Immature natural killer cell (primary cell): ENCODE data around the gene ERP27. TPM values are rescaled to one million over a fixed set of nuclear protein-coding genes. Genes with fewer than 3 reads are reported as not detected.

Experiments
- DNase-seq, 3 donors: peaks; one replicate each; pipeline ENCODE4 v3.0.0; 2022; ENCODE audit warnings: mixed read lengths in 1 of 3
- H3K27ac Mint-ChIP-seq, 6 donors: one replicate each; pipeline ENCODE4 v1.8.0; 2020; ENCODE audit warnings: mixed read lengths in 6 of 6, mild to moderate bottlenecking in 5 of 6, inconsistent platforms in 4 of 6, moderate library complexity in 3 of 6
- H3K27me3 Mint-ChIP-seq, 3 donors: one replicate each; pipeline ENCODE4 v1.8.0; 2020 to 2021; ENCODE audit warnings: low read depth in 3 of 3, mild to moderate bottlenecking in 3 of 3, mixed read lengths in 3 of 3, moderate library complexity in 3 of 3, inconsistent platforms in 1 of 3
- H3K36me3 Mint-ChIP-seq, 3 donors: one replicate each; pipeline ENCODE4 v1.8.0; 2020; ENCODE audit warnings: mixed read lengths in 3 of 3, inconsistent platforms in 2 of 3, mild to moderate bottlenecking in 2 of 3
- H3K4me1 Mint-ChIP-seq, 2 donors: one replicate each; pipeline ENCODE4 v1.8.0; 2020; ENCODE audit warnings: inconsistent platforms in 2 of 2, mild to moderate bottlenecking in 2 of 2, mixed read lengths in 2 of 2, moderate library complexity in 1 of 2
- H3K4me3 Mint-ChIP-seq, 5 donors: one replicate each; pipeline ENCODE4 v1.8.0; 2020; ENCODE audit warnings: mild to moderate bottlenecking in 5 of 5, mixed read lengths in 5 of 5, inconsistent platforms in 3 of 5, moderate library complexity in 3 of 5
- H3K9me3 Mint-ChIP-seq, 6 donors: one replicate each; pipeline ENCODE4 v1.8.0; 2020; ENCODE audit warnings: mild to moderate bottlenecking in 6 of 6, mixed read lengths in 6 of 6, inconsistent platforms in 4 of 6, moderate library complexity in 3 of 6
- polyA plus RNA-seq, 3 donors: library from polyadenylated mRNA; unstranded; fragments of 300-500 nt; fragmentation: Illumina TruSeq; gene quantifications; one replicate each; pipeline ENCODE4 v1.2.3, GENCODE V29; 2021

Gene ERP27
- polyA plus RNA-seq, 3 donors from 2014 or later, result 2.5 to 3.8 (median 3.8) TPM

DNA sequence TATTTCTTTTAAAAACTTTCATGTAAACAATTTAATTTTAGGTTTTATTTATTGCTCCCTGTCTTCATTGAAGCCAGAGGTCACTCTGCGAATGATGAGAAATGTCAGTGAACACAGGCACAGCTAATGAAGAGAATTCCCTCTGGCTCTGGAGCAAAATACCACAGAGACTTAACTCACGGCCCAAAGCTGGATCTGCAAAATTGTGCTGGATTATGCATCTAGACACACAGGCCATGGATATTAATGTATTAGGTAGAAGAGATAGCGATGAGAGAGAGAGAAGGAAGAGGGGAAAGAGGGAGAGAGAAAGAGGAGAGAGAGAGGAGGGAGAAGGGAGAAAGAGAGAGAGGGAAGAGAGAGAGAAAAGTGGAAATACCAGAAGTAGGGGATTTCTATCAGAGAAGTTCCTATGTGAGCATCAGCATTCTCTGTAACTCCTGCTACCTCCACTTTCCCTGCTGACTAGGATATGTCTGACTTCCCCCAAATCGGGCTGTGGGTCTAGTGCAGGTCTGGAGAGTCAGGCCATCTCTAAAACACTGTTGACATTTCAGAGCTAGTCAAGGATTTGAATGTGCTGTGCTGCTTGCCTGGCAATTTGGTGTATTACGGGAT is 19.3 kb upstream of the ERP27 start:
- peaks cover 5 to 19% (median 14%) of the 10 kb centered on the region in 3 donors for H3K27me3 Mint-ChIP-seq
- peak overlapping the region; percentile 98 to 100 (median 100) for H3K4me3 Mint-ChIP-seq

DNA sequence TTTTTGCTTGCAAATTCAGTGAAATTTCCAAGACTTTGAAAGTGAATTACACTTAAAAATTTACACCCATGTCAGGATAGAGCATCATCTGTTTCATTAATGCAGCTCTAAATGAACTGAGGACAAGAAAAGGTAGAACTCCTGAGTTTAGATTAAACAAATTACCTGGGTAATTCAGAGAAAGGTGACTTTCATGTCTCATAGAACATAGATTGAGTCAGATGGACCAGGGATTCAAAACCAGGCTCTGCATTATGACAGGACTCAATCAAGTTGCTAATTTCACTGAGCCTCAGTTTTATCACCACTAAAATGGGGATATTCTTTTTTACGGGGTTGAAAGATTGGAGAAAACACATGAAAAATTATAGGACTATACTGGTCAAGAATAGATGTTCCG is 18.6 kb upstream of the ERP27 start:
- Mint-ChIP-seq H3K4me1 (peaks cover 87 to 96% of the 10 kb centered on the region in 2 donors), H3K4me3 (peak overlapping the region; percentile 98 to 100 (median 100)), H3K9me3 (peaks cover 0 to 2% (median 0%) of the 10 kb centered on the region in 6 donors), H3K27ac (peak overlapping the region; percentile 94 to 100 (median 98)), H3K27me3 (peaks cover 5 to 21% (median 14%) of the 10 kb centered on the region in 3 donors), H3K36me3 (peaks cover 8 to 24% (median 16%) of the 10 kb centered on the region in 3 donors)
- DNase-seq, result no peak

More for the DNA sequence above, 19.3 kb upstream of the ERP27 start:
- DNase-seq, result no peak
- H3K4me1 Mint-ChIP-seq, result peaks cover 85 to 96% of the 10 kb centered on the region in 2 donors
- peaks cover 0 to 2% (median 0%) of the 10 kb centered on the region in 6 donors for H3K9me3 Mint-ChIP-seq
- H3K36me3 Mint-ChIP-seq, result peaks cover 8 to 20% (median 13%) of the 10 kb centered on the region in 3 donors
- H3K27ac Mint-ChIP-seq, result peak overlapping the region; percentile 94 to 100 (median 98)

DNA sequence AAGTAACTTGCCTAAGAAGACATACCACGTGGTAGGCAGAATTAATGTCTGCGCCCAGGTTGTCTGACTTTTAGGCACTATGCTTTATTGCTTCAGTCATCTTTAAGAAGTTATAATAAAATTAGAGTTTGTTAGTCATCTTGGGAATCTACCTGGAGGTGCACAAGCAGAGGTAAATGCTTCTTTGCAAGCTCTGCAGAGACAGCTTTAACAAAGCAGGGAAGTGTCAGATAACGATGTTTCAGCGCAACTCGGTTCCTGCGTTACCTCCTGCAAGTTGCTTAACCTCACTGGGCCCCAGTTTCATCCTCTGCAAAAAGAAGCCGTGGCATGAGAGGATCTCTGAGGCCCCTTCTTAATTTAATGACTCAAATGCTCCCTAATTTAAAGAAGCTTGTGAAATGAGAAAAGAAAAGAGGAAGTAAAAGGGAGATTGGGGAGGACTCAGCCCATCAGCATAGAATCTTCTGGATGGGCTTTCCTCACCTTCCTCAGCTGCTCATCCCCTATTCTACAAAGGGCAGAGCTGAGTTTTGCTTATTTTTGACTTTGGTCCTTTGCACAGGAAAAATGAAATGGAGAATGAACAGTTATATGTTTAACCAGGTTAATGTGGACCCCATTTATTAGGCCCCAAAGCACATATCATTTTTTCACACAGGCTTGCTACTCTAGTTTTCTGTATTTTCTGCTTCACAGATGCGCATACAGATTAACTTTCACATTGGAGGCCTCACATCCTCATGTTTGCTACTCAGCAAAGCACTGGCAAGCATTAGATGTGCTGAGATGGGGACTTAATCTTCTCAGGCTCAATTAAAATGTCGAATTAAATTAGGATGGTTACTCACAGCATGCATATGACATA is 17.9 kb upstream of the ERP27 start:
- peak in 1 of 3 donors; percentile 33 for DNase-seq
- H3K9me3 Mint-ChIP-seq, result peaks cover 0 to under 1% (median 0%) of the 10 kb centered on the region in 6 donors
- H3K4me1 Mint-ChIP-seq, result peaks cover 88 to 97% of the 10 kb centered on the region in 2 donors
- H3K36me3 Mint-ChIP-seq, result peaks cover 8 to 24% (median 16%) of the 10 kb centered on the region in 3 donors
- H3K27me3 Mint-ChIP-seq, result peaks cover 4 to 20% (median 17%) of the 10 kb centered on the region in 3 donors
- peak overlapping the region; percentile 98 to 100 (median 100) for H3K4me3 Mint-ChIP-seq
- H3K27ac Mint-ChIP-seq, result peak overlapping the region; percentile 94 to 100 (median 98)

DNA sequence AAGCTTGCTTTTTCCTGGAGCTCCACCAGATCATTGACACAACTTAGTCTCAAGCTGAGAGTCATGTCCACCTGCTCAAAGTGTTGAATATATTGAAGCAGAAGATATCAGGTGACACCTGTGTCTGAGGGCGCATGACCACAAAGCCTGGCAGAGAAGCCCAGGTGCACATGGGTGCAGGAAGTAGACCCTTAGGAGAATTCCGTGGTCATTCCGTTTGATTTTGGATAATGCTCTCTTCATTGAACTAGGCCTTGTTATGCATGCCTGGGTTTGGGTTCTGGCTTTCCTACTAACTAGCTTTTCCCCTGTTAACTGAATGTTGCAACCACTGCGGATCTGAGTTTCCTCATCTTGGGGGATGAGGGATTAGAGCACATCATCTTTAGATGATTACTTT is 15.9 kb upstream of the ERP27 start:
- peak overlapping the region; percentile 94 to 99 (median 98) for H3K27ac Mint-ChIP-seq
- DNase-seq, result no peak
- peak overlapping the region; percentile 47 to 87 (median 65) for H3K4me3 Mint-ChIP-seq
- no peaks in the 10 kb centered on the region for H3K9me3 Mint-ChIP-seq
- H3K27me3 Mint-ChIP-seq, result peaks cover 2 to 11% (median 10%) of the 10 kb centered on the region in 3 donors
- peaks cover 96 to 100% of the 10 kb centered on the region in 2 donors for H3K4me1 Mint-ChIP-seq
- peaks cover 14 to 26% (median 19%) of the 10 kb centered on the region in 3 donors for H3K36me3 Mint-ChIP-seq

DNA sequence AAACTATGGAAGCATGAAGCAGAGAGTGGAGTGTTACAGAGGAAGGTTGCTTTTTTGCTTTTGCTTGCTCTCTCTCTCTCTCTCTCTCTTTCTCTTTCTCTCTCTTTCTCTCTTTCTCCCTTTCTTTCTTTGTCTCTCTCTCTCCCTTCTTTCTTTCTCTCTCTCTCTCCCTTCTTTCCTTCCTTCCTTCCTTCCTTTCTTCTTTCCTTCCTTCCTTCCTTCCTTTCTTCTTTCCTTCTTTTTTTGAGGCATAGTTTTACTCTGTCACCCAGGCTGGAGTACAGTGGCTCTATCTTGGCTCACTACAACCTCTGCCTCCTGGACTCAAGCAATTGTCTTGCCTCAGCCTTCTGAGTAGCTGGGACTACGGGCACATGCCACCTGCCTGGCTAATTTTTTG is 15.4 kb upstream of the ERP27 start:
- Mint-ChIP-seq H3K27ac (peak overlapping the region; percentile 94 to 99 (median 98)), H3K27me3 (peaks cover 2 to 14% (median 11%) of the 10 kb centered on the region in 3 donors), H3K9me3 (no peaks in the 10 kb centered on the region), H3K36me3 (peaks cover 16 to 28% (median 23%) of the 10 kb centered on the region in 3 donors), H3K4me1 (peaks cover 96 to 100% of the 10 kb centered on the region in 2 donors), H3K4me3 (peak overlapping the region; percentile 47 to 87 (median 65))
- DNase-seq, result no peak

DNA sequence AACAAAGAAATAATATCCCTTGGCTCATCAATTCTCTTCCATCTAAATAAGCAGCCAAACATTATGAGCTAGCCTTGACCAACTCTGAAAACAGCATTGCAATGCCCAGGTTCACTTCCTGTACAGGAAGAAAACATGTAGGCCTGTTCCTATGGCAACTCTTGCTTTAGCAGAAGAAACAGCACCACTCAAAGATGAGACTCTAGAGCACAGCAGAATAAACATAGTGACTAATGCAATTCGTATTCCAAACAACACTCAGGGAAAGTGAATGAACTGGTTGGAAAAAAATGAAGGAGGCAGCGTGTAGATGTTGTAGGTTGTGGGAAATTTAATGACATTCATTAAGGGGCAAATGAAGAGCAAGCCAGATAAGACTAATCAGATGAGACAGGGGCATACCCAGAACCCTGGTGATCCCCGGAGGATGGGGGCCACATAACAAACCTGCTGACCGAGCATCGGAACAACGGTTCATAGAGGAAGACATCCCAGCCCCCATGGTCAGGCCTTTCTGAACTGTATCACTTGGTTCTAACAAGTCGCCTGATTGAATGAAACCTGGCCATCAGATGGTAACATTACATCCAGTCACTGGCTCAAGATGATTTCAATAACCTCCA is 14.1 kb upstream of the ERP27 start:
- Mint-ChIP-seq H3K4me1 (peaks cover 96 to 100% of the 10 kb centered on the region in 2 donors), H3K36me3 (peaks cover 20 to 29% (median 25%) of the 10 kb centered on the region in 3 donors), H3K27ac (peak overlapping the region; percentile 94 to 99 (median 98)), H3K9me3 (no peaks in the 10 kb centered on the region), H3K27me3 (peaks cover 4 to 15% (median 13%) of the 10 kb centered on the region in 3 donors), H3K4me3 (peak overlapping the region; percentile 74 to 87 (median 79))
- DNase-seq, result peak; percentile 66 to 78 (median 76)

DNA sequence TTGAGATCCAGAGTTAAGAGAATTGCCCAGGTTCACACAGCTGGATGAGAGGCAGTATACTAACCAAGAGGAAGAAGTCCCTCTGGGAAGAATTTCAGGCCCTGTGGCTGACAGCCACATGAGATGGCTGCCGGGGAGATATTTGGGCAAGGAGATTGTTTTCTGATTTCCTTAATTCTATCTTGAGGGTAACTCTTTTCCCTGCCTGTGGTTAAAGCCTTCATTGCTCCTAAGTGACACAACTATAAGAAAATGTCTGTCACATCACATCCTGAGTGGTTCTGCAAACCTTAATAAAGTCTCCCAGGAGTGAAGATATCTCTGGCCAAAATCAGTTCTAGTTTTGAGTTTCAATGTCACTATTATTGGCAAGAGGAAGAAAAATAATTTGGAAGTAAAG is 13.5 kb upstream of the ERP27 start:
- H3K4me3 Mint-ChIP-seq, result peak overlapping the region; percentile 74 to 87 (median 79)
- peaks cover 24 to 34% (median 31%) of the 10 kb centered on the region in 3 donors for H3K36me3 Mint-ChIP-seq
- peaks cover 94 to 100% of the 10 kb centered on the region in 2 donors for H3K4me1 Mint-ChIP-seq
- no peaks in the 10 kb centered on the region for H3K9me3 Mint-ChIP-seq
- H3K27me3 Mint-ChIP-seq, result peaks cover 4 to 15% (median 13%) of the 10 kb centered on the region in 3 donors
- no peak for DNase-seq
- H3K27ac Mint-ChIP-seq, result peak overlapping the region; percentile 94 to 99 (median 98)

DNA sequence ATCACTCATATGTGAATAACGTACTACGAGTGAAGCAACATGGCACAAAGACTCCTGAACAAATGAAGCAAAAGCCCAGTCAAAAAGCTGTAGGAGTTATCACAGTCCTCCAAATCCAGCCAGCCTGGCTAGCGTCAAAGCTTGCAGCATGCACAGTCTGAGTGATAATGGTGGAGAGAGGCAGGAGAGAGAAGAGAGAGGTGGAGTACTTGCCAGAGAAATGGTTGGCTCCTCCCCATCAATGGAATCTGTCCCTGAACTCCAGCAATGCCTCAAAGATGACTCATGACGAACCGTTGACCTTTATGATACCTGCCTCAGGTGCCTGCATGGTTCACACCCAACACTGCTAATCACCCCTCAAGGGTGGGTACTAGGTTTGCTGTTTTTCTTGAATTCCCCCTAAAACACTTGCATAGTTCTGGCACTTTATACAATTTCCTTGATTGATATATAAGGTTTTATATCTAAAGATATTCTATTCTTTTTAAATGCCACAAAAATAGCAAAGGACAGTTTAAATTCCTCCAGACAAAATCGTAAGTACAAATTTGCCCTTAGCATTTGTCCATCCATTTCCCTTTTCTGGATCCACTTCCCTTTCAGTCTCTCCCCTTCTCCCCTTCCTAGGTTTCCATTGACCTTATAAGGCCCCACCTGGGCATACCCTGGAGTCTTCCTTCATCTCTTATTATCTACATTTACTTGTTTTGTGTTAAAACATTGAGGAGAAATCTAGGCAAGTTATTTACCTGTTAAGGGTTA is 12.8 kb upstream of the ERP27 start:
- peaks cover 28 to 41% (median 37%) of the 10 kb centered on the region in 3 donors for H3K36me3 Mint-ChIP-seq

DNA sequence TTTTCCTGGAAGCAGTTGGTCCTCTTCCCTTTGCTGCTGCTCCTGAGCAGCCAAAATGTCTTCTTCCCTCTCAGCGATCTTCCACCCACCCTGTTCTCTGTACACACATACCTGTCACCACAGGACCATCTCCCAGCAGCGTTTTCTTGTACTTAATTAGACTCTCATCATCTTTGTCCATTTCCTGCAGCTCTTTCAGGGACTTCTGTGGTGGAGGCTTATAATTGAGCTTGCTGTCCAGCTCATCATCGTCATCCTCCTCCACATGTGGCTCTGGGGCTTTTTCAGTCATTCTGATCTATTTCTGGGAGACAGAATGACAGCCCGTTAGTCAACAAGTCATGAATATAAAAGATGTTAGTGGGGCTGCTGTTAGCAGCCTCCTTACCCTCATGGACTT is 12.1 kb upstream of the ERP27 start:
- H3K9me3 Mint-ChIP-seq, result no peaks in the 10 kb centered on the region
- H3K4me3 Mint-ChIP-seq, result peak overlapping the region; percentile 0 to 87 (median 14)
- peaks cover 4 to 15% (median 13%) of the 10 kb centered on the region in 3 donors for H3K27me3 Mint-ChIP-seq
- peaks cover 35 to 46% (median 44%) of the 10 kb centered on the region in 3 donors for H3K36me3 Mint-ChIP-seq
- H3K27ac Mint-ChIP-seq, result peak overlapping the region; percentile 94 to 99 (median 98)
- peaks cover 89 to 97% of the 10 kb centered on the region in 2 donors for H3K4me1 Mint-ChIP-seq
- DNase-seq, result no peak

More for the DNA sequence above, 12.8 kb upstream of the ERP27 start:
- Mint-ChIP-seq H3K4me3 (peak overlapping the region; percentile 12 to 87 (median 75)), H3K27ac (peak overlapping the region; percentile 94 to 99 (median 98)), H3K4me1 (peaks cover 93 to 100% of the 10 kb centered on the region in 2 donors), H3K9me3 (no peaks in the 10 kb centered on the region), H3K27me3 (peaks cover 4 to 15% (median 13%) of the 10 kb centered on the region in 3 donors)
- no peak for DNase-seq

DNA sequence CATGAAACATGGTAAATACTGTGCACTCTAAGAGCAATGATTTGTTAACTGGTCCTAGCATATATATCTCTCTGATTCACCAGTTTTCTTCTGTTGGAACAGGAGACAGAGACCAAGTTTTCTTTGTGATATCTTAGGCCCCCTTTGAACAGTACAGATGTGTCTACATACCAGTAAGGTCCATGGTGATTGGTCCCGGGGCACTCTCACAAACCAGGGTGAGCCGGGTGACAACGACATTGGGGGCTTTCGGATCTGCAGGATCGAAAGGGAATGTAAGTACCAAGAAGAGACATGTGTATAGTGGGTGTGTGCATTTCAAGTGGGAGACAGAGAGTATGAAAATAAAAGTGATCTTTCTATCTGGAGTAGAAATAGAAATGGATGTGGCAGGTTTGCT is 11.3 kb upstream of the ERP27 start:
- Mint-ChIP-seq H3K4me1 (peaks cover 86 to 97% of the 10 kb centered on the region in 2 donors), H3K27me3 (peaks cover 4 to 15% (median 13%) of the 10 kb centered on the region in 3 donors), H3K36me3 (peaks cover 38 to 54% (median 52%) of the 10 kb centered on the region in 3 donors), H3K4me3 (peak overlapping the region in 4 of 5 donors; percentile 40 to 87 (median 78)), H3K27ac (peak overlapping the region; percentile 94 to 99 (median 98)), H3K9me3 (no peaks in the 10 kb centered on the region)
- DNase-seq, result no peak

DNA sequence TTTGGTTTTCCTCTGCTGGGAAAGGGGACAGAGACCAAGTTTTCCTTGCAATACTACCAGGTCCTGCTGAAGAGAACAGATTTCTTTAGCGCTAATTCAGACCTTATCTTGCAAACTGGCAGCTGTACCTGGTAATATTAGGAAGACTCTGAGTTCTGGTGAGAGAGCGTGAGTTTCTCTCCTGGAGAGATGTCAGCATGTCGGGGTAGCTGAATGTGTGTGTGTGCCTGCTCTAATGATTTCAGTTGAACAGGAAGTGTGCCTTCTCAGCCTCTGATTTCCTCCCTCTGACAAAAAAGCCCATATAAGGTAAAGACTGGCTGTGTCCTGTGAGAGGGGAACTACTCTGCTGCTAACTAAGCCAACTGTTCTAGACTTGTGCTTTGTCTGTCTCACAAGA is 10.3 kb upstream of the ERP27 start:
- Mint-ChIP-seq H3K4me3 (peak overlapping the region; percentile 64 to 87 (median 76)), H3K9me3 (no peaks in the 10 kb centered on the region), H3K4me1 (peaks cover 78 to 91% of the 10 kb centered on the region in 2 donors), H3K27me3 (peaks cover 4 to 10% (median 7%) of the 10 kb centered on the region in 3 donors), H3K27ac (peak overlapping the region; percentile 94 to 99 (median 98)), H3K36me3 (peaks cover 38 to 58% (median 56%) of the 10 kb centered on the region in 3 donors)
- peak; percentile 73 to 80 (median 76) for DNase-seq

DNA sequence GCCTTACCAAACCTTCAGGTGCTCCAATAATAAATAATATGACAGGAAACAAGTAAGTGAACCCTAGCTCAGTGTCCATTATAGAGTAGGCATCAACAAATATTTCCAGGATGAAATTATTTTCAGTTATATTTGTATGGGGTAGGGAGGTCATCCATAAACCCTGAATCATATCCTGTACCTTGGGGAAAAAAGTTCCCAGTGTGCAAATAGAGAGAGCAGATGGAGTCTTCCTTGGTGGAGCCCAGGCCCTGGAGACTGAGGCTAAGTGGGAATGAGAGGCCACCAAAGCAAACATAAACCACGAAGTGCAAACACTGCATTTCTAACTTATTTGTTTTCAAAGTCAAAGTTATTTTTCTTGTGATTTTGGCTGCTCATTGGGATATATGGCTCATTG is 8.5 kb upstream of the ERP27 start:
- peaks cover 49 to 68% (median 64%) of the 10 kb centered on the region in 3 donors for H3K36me3 Mint-ChIP-seq

More for the DNA sequence above, 8.5 kb upstream of the ERP27 start:
- DNase-seq, result no peak
- Mint-ChIP-seq H3K9me3 (no peaks in the 10 kb centered on the region), H3K27ac (peak overlapping the region; percentile 72 to 98 (median 86)), H3K27me3 (peaks cover 3 to 11% (median 4%) of the 10 kb centered on the region in 3 donors), H3K4me3 (no peak overlapping the region), H3K4me1 (peaks cover 65 to 73% of the 10 kb centered on the region in 2 donors)
